ENCODE results near the gene ADAP2. TPM values are rescaled to one million over a fixed set of nuclear protein-coding genes. Genes with fewer than 3 reads are reported as not detected.
"Not testable (repeated sequence)": the region's sequence is repeated elsewhere in the genome, so short reads cannot be mapped to it uniquely, and the experiment has no call there.

The ADAP2 gene
- total RNA-seq, 1 experiment from 2014 or later: 2.2 TPM

- H3K36me3 Mint-ChIP-seq (ENCODE audit: insufficient read depth, unreplicated experiment): no peaks in the 10 kb centered on the region
- peaks cover 11% of the 10 kb centered on the region for H3K27me3 Mint-ChIP-seq (ENCODE audit: insufficient read depth, unreplicated experiment)
- no peaks in the 10 kb centered on the region for H3K9me3 Mint-ChIP-seq (ENCODE audit: unreplicated experiment)
- no peaks in the 10 kb centered on the region for H3K4me1 Mint-ChIP-seq (ENCODE audit: insufficient read depth, unreplicated experiment)
- ChIA-PET CTCF (interaction anchor here (1.4 kb wide), 1 partner anchor 13 kb away, joined by 3 read pairs; the partner anchor contains the start of gene RNF135), POLR2A (interaction anchor here (0.6 to 0.8 kb wide), 2 partner anchors 13 to 62 kb away, joined by 3 read pairs; partner anchors contain the start of gene RNF135)
- no peak overlapping the region for H3K4me3 Mint-ChIP-seq (ENCODE audit: unreplicated experiment)
- H3K27ac Mint-ChIP-seq (ENCODE audit: low read depth, unreplicated experiment): no peak overlapping the region
- intact Hi-C loops (cut with micrococcal nuclease): no loop called here
- no TSS peak for BruUV-seq (replicated peaks)
- no peak for TF ChIP-seq CTCF (IDR thresholded peaks at IDR 0.05; ENCODE audit: unreplicated experiment)
- no peak for DNase-seq (ENCODE audit: unreplicated experiment)
Measured at GRCh38 chr17:30957741-30958140, 36.0 kb downstream of the ADAP2 start.

- no peaks in the 10 kb centered on the region for H3K4me1 Mint-ChIP-seq (ENCODE audit: insufficient read depth, unreplicated experiment)
- DNase-seq (ENCODE audit: unreplicated experiment): no peak
- H3K27ac Mint-ChIP-seq (ENCODE audit: low read depth, unreplicated experiment): no peak overlapping the region
- TF ChIP-seq CTCF (IDR thresholded peaks at IDR 0.05; ENCODE audit: unreplicated experiment): no peak
- intact Hi-C loops (cut with micrococcal nuclease): no loop called here
- ChIA-PET CTCF (no interaction called here), POLR2A (interaction anchor here (0.7 to 1.2 kb wide), 2 partner anchors 12 to 255 kb away, joined by 3 to 6 read pairs; partner anchors contain the start of gene RNF135)
- H3K36me3 Mint-ChIP-seq (ENCODE audit: insufficient read depth, unreplicated experiment): no peaks in the 10 kb centered on the region
- peaks cover 11% of the 10 kb centered on the region for H3K27me3 Mint-ChIP-seq (ENCODE audit: insufficient read depth, unreplicated experiment)
- BruUV-seq (replicated peaks): no TSS peak
- H3K4me3 Mint-ChIP-seq (ENCODE audit: unreplicated experiment): no peak overlapping the region
- no peaks in the 10 kb centered on the region for H3K9me3 Mint-ChIP-seq (ENCODE audit: unreplicated experiment)
Measured at GRCh38 chr17:30958187-30958586, 36.4 kb downstream of the ADAP2 start.

GRCh38 chr17:30961209-30962188, 39.8 kb downstream of the ADAP2 start:
- TF ChIP-seq CTCF (IDR thresholded peaks at IDR 0.05; ENCODE audit: unreplicated experiment): no peak
- ChIA-PET CTCF (no interaction called here), POLR2A (no interaction called here)
- no peak for DNase-seq (ENCODE audit: unreplicated experiment)
- BruUV-seq (replicated peaks): no TSS peak
- H3K9me3 Mint-ChIP-seq (ENCODE audit: unreplicated experiment): no peaks in the 10 kb centered on the region
- H3K4me1 Mint-ChIP-seq (ENCODE audit: insufficient read depth, unreplicated experiment): no peaks in the 10 kb centered on the region
- H3K27me3 Mint-ChIP-seq (ENCODE audit: insufficient read depth, unreplicated experiment): peaks cover 11% of the 10 kb centered on the region
- no peak overlapping the region for H3K4me3 Mint-ChIP-seq (ENCODE audit: unreplicated experiment)
- H3K27ac Mint-ChIP-seq (ENCODE audit: low read depth, unreplicated experiment): no peak overlapping the region
- intact Hi-C loops (cut with micrococcal nuclease): no loop called here
- no peaks in the 10 kb centered on the region for H3K36me3 Mint-ChIP-seq (ENCODE audit: insufficient read depth, unreplicated experiment)

GRCh38 chr17:30964312-30964711, 42.6 kb downstream of the ADAP2 start:
- H3K4me3 Mint-ChIP-seq (ENCODE audit: unreplicated experiment); POLR2A ChIA-PET; H3K27me3 Mint-ChIP-seq (ENCODE audit: insufficient read depth, unreplicated experiment); DNase-seq (ENCODE audit: unreplicated experiment); H3K9me3 Mint-ChIP-seq (ENCODE audit: unreplicated experiment); CTCF ChIA-PET; BruUV-seq (replicated peaks); H3K4me1 Mint-ChIP-seq (ENCODE audit: insufficient read depth, unreplicated experiment); H3K36me3 Mint-ChIP-seq (ENCODE audit: insufficient read depth, unreplicated experiment); intact Hi-C loops (cut with micrococcal nuclease); H3K27ac Mint-ChIP-seq (ENCODE audit: low read depth, unreplicated experiment): not testable (repeated sequence)

All from MCF 10A (cell line).